ENCODE data around the gene JAKMIP1. TPM values are rescaled to one million over a fixed set of nuclear protein-coding genes. Genes with fewer than 3 reads are reported as not detected.
A peak's percentile ranks its signal among the peaks of the same experiment; 100 is the strongest.

JAKMIP1 gene
- total RNA-seq, 1 donor from 2014 or later, result 0.54 TPM

DNA sequence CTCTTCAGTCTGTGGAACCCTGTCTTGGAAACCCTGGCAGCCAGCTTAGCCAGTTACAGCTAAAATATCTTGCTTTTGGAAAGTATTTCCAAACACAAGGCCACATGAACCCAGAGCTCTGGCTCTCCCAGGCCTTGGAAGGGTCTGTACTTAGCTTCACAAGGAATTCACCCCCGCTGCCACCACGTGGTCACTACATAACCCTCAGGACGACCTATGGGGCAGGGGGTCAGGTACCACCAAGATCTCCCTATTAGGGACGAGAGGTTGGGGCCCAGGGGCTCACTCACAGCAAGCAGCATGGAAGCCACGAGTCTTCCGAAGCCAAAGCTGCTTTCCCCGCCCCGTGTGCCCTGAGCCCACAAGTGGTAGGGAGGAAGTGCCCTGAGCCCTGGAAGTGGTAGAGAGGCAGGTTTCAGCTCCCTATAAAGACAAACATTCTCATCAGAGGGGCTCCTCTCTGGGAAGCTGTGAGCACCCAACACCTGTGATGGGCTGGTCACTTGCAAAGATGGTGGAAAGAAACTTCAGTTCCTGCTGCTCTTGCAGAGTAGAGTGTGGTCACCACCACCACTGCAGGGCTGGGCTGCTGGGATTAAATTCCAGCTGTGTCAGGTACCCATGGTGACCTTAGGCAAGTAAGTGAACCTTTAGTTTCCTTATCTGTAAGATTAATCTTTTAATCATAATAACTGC, 4.7 kb upstream of the JAKMIP1 start:
- Mint-ChIP-seq H3K27me3 (ENCODE audit: low read depth) (peaks cover 57% of the 10 kb centered on the region), H3K4me3 (no peak overlapping the region), H3K27ac (ENCODE audit: unreplicated experiment) (no peak overlapping the region), H3K9me3 (peaks cover 7% of the 10 kb centered on the region), H3K36me3 (ENCODE audit: low read depth) (peaks cover 2% of the 10 kb centered on the region), H3K4me1 (peaks cover 14% of the 10 kb centered on the region)
- TF ChIP-seq, protein P1, sequence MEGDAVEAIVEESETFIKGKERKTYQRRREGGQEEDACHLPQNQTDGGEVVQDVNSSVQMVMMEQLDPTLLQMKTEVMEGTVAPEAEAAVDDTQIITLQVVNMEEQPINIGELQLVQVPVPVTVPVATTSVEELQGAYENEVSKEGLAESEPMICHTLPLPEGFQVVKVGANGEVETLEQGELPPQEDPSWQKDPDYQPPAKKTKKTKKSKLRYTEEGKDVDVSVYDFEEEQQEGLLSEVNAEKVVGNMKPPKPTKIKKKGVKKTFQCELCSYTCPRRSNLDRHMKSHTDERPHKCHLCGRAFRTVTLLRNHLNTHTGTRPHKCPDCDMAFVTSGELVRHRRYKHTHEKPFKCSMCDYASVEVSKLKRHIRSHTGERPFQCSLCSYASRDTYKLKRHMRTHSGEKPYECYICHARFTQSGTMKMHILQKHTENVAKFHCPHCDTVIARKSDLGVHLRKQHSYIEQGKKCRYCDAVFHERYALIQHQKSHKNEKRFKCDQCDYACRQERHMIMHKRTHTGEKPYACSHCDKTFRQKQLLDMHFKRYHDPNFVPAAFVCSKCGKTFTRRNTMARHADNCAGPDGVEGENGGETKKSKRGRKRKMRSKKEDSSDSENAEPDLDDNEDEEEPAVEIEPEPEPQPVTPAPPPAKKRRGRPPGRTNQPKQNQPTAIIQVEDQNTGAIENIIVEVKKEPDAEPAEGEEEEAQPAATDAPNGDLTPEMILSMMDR (conservative IDR thresholded peaks at IDR 0.05), result no peak
- DNase-seq (ENCODE audit: low read depth, low spot score), result no peak

DNA sequence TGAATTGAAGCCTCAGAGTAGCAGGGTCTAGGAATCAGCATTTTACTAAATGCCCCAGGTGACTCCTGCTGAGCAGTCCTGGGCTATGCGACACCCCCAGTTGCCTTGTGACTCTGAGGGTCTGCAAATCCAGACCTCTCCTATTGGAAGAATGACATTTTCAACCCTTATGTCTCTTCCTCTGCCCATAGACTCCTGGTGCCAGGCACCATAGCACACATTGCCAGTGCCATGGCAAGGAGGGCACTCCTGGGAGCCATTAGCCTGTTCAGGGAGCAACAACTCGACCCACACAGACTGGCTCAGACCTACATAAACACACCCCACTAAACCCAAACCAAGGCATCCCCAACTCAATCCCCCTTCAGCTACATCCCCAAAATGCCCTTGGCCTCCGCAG, 3.7 kb upstream of the JAKMIP1 start:
- H3K9me3 Mint-ChIP-seq, result peaks cover 7% of the 10 kb centered on the region
- peaks cover 60% of the 10 kb centered on the region for H3K27me3 Mint-ChIP-seq (ENCODE audit: low read depth)
- TF ChIP-seq, protein P1 (conservative IDR thresholded peaks at IDR 0.05), result no peak

DNA sequence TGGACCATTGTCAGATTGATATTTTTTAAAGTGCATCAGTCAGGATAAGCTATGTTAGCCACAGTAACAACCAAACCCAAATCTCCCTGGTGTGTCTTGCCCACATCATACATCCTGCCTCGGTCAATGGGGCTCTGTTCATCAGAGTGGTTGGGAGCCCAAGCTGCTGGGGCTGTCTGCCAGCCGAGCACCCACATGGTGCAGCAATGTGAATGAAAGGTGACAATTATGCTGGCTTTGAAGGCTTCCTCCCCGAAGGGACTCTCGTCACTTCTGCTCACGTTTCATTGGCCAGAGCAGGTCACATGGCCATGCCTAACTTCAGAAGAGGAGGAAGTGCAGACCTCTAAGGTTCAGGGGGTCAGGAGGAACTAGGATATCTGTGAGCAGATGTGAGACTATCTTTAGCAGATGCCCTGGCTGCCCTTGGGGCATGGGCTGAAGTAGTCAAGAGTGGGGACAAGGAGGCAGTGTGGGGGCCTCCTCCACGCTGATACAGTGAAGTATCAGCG, 1.3 kb upstream of the JAKMIP1 start:
- peak overlapping the region; percentile 80 for H3K4me3 Mint-ChIP-seq
- peaks cover 13% of the 10 kb centered on the region for H3K4me1 Mint-ChIP-seq
- H3K9me3 Mint-ChIP-seq, result peaks cover 7% of the 10 kb centered on the region
- H3K27me3 Mint-ChIP-seq (ENCODE audit: low read depth), result peaks cover 70% of the 10 kb centered on the region
- no peak for DNase-seq (ENCODE audit: low read depth, low spot score)
- H3K36me3 Mint-ChIP-seq (ENCODE audit: low read depth), result peaks cover 2% of the 10 kb centered on the region
- no peak overlapping the region for H3K27ac Mint-ChIP-seq (ENCODE audit: unreplicated experiment)
- TF ChIP-seq, protein P1 (conservative IDR thresholded peaks at IDR 0.05), result no peak

More for the DNA sequence above, 3.7 kb upstream of the JAKMIP1 start:
- Mint-ChIP-seq H3K36me3 (ENCODE audit: low read depth) (peaks cover 2% of the 10 kb centered on the region), H3K4me3 (no peak overlapping the region), H3K27ac (ENCODE audit: unreplicated experiment) (no peak overlapping the region), H3K4me1 (peaks cover 9% of the 10 kb centered on the region)
- no peak for DNase-seq (ENCODE audit: low read depth, low spot score)

GRCh38 chr4:6200922-6201362, 593 bp upstream of the JAKMIP1 start:
- no peak for DNase-seq (ENCODE audit: low read depth, low spot score)
- peak overlapping the region; percentile 80 for H3K4me3 Mint-ChIP-seq
- TF ChIP-seq, protein P1 (conservative IDR thresholded peaks at IDR 0.05), result no peak
- peaks cover 75% of the 10 kb centered on the region for H3K27me3 Mint-ChIP-seq (ENCODE audit: low read depth)
- H3K4me1 Mint-ChIP-seq, result peaks cover 13% of the 10 kb centered on the region
- peaks cover 2% of the 10 kb centered on the region for H3K36me3 Mint-ChIP-seq (ENCODE audit: low read depth)
- H3K27ac Mint-ChIP-seq (ENCODE audit: unreplicated experiment), result no peak overlapping the region
- peaks cover 7% of the 10 kb centered on the region for H3K9me3 Mint-ChIP-seq

DNA sequence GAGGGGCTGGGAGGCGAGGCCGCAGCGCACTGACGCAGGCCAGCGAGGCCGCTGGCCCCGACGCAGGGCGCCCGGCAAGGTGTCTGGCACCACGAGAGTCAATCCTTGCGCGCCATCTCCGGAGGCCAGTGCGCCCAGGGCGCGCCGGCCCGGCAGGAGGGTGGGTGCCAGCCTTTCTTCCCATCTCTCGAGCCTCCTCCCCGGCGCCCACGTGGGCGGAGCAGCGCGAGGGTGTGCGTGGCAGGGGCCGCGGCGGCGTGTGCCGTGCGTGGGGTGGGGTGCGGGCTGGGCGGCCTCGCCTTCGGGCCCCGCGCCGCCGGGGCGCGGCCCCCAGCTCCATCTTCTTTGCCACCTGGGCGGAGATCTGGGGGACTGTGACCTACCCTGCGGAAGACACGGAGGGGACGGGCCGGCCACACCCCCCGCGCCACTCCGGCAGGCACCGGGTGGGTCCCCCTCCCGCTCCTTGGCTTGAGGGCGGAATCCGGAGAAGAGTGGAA, 877 bp downstream of the JAKMIP1 start:
- H3K36me3 Mint-ChIP-seq (ENCODE audit: low read depth), result peaks cover 2% of the 10 kb centered on the region
- DNase-seq (ENCODE audit: low read depth, low spot score), result no peak
- H3K4me3 Mint-ChIP-seq, result no peak overlapping the region
- H3K27me3 Mint-ChIP-seq (ENCODE audit: low read depth), result peaks cover 81% of the 10 kb centered on the region
- peaks cover 13% of the 10 kb centered on the region for H3K4me1 Mint-ChIP-seq
- H3K27ac Mint-ChIP-seq (ENCODE audit: unreplicated experiment), result no peak overlapping the region
- TF ChIP-seq, protein P1 (conservative IDR thresholded peaks at IDR 0.05), result no peak
- peaks cover 7% of the 10 kb centered on the region for H3K9me3 Mint-ChIP-seq
